Measurements from ENCODE around the gene AGAP1. TPM values are rescaled to one million over a fixed set of nuclear protein-coding genes. Genes with fewer than 3 reads are reported as not detected.
A peak's percentile ranks its signal among the peaks of the same experiment; 100 is the strongest.

AGAP1 gene
- total RNA-seq, 2 donors from 2014 or later = 32.8 to 34.7 TPM

DNA sequence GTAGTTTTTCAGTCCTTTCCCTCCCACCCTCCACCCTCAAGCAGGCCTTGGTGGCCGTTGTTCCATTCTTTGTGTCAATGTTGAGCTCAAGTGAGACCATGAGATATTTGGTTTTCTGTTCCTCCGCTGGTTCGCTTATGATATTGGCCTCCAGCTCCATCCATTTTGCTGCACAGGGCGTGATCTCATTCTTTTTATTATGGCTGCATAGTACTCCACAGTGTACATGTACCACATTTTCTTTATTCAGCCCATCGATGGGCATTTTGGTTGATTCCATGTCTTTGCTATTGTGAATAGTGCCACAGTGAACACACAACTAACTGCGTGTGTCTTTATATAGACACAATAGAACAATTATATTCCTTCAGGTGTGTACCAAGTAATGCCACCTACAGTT is 14.1 kb downstream of the AGAP1 start:
- Histone ChIP-seq H3K9ac (ENCODE audit: extremely low read depth, low read length, poor library complexity, severe bottlenecking) (no peak overlapping the region), H3K27me3 (ENCODE audit: control insufficient read depth, insufficient read depth, low read length, poor library complexity, severe bottlenecking) (no peaks in the 10 kb centered on the region), H3K4me1 (ENCODE audit: control insufficient read depth, insufficient read depth, low read length) (peaks cover 8% of the 10 kb centered on the region), H3K9me3 (ENCODE audit: control insufficient read depth, low read length) (no peaks in the 10 kb centered on the region), H3K27ac (ENCODE audit: low read depth, low read length) (no peak overlapping the region), H3K36me3 (ENCODE audit: control insufficient read depth, insufficient read depth, low read length) (no peaks in the 10 kb centered on the region), H3K4me3 (ENCODE audit: low read length) (no peak overlapping the region)
- Mint-ChIP-seq H3K4me1 (peaks cover 29% of the 10 kb centered on the region), H3K27ac (no peak overlapping the region), H3K36me3 (ENCODE audit: low read depth) (peaks cover 8% of the 10 kb centered on the region), H3K27me3 (ENCODE audit: insufficient read depth) (no peaks in the 10 kb centered on the region), H3K9me3 (no peaks in the 10 kb centered on the region), H3K4me3 (no peak overlapping the region)
- DNase-seq = peak; percentile 22
- no peak for TF ChIP-seq CTCF (conservative IDR thresholded peaks at IDR 0.05)
- WGBS, 2 experiments (ENCODE audit: insufficient coverage in 1 of 2, insufficient read length in 1 of 2) = 89 to 94% methylated on average over 6 of the region's 6 CpGs

DNA sequence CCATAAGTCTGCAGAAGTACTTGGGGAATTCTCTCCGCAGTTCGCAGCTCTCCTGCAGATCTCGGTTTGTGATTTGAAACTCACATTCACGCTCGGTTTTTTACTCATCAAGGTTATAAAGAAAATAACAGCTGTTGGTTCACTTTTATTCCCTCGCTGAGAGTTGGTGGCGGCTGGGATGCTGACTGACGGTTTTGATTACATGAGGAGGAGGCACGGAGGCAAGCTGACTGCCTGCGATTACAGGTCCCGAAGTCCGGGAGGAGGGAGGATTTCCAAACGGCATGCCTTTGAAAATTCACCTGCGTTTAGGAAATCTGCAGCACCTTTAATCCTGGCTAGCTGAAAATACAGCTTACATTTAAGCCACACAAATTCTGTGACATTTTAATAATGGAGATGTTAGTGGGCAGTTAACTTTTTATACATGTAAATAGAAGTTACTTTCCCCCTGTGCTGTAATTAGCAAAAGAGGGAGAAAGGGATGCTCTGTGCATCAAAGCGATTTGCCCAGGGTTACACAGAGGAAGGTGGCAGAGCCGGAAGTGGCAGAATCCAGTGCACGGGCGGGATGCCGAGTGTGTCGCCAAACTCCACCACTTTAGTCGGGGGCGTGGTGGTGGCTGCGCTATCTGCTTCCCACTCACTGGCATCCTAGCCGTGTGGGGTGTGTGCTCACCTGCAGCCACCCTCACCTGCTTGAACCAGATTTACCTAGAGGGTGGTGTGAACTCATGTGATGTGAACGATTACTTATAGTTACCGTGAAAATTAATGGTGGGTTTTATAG is 14.7 kb downstream of the AGAP1 start:
- peak; percentile 30 for DNase-seq
- no peak for TF ChIP-seq CTCF (conservative IDR thresholded peaks at IDR 0.05)
- H3K9me3 Mint-ChIP-seq = no peaks in the 10 kb centered on the region
- H3K4me3 Mint-ChIP-seq = no peak overlapping the region
- no peak overlapping the region for H3K27ac ChIP-seq (ENCODE audit: low read depth, low read length)
- H3K9me3 ChIP-seq (ENCODE audit: control insufficient read depth, low read length) = no peaks in the 10 kb centered on the region
- H3K9ac ChIP-seq (ENCODE audit: extremely low read depth, low read length, poor library complexity, severe bottlenecking) = no peak overlapping the region
- no peaks in the 10 kb centered on the region for H3K27me3 ChIP-seq (ENCODE audit: control insufficient read depth, insufficient read depth, low read length, poor library complexity, severe bottlenecking)
- WGBS, 2 experiments (ENCODE audit: insufficient coverage in 1 of 2, insufficient read length in 1 of 2) = 93 to 95% methylated on average over 23 to 26 of the region's 26 CpGs
- H3K4me1 Mint-ChIP-seq = peaks cover 24% of the 10 kb centered on the region
- H3K4me1 ChIP-seq (ENCODE audit: control insufficient read depth, insufficient read depth, low read length) = peaks cover 8% of the 10 kb centered on the region
- no peaks in the 10 kb centered on the region for H3K36me3 ChIP-seq (ENCODE audit: control insufficient read depth, insufficient read depth, low read length)
- H3K4me3 ChIP-seq (ENCODE audit: low read length) = no peak overlapping the region
- H3K36me3 Mint-ChIP-seq (ENCODE audit: low read depth) = peaks cover 8% of the 10 kb centered on the region
- H3K27ac Mint-ChIP-seq = no peak overlapping the region
- no peaks in the 10 kb centered on the region for H3K27me3 Mint-ChIP-seq (ENCODE audit: insufficient read depth)

DNA sequence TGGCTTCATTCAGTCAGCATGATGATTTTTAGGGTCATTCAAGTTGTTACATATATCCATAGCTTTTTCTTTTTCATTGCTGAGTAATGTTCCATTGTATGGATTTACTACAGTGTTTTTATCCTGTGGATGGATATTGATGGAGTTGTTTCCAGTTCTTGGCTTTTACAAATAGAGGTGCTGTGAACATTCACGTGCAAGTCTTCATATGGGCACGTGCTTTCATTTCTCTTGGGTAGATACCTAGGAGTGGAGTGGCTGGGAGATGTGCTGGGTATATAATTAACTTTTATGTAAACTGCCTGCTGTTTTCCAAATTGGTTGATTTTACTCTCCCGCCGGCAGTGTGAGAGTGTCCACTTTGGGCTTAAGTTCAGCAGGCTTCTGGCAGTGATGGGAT is 16.5 kb downstream of the AGAP1 start:
- no peak for DNase-seq
- H3K4me1 Mint-ChIP-seq = peaks cover 20% of the 10 kb centered on the region
- H3K4me3 Mint-ChIP-seq = no peak overlapping the region
- H3K4me1 ChIP-seq (ENCODE audit: control insufficient read depth, insufficient read depth, low read length) = peaks cover under 1% of the 10 kb centered on the region
- H3K27ac ChIP-seq (ENCODE audit: low read depth, low read length) = no peak overlapping the region
- no peaks in the 10 kb centered on the region for H3K27me3 ChIP-seq (ENCODE audit: control insufficient read depth, insufficient read depth, low read length, poor library complexity, severe bottlenecking)
- H3K36me3 ChIP-seq (ENCODE audit: control insufficient read depth, insufficient read depth, low read length) = no peaks in the 10 kb centered on the region
- H3K9ac ChIP-seq (ENCODE audit: extremely low read depth, low read length, poor library complexity, severe bottlenecking) = no peak overlapping the region
- 86 to 100% methylated on average over 2 to 4 of the region's 4 CpGs for WGBS, 2 experiments (ENCODE audit: insufficient coverage in 1 of 2, insufficient read length in 1 of 2)
- H3K27ac Mint-ChIP-seq = no peak overlapping the region
- H3K4me3 ChIP-seq (ENCODE audit: low read length) = no peak overlapping the region
- peaks cover 9% of the 10 kb centered on the region for H3K9me3 Mint-ChIP-seq
- TF ChIP-seq CTCF (conservative IDR thresholded peaks at IDR 0.05) = no peak
- H3K36me3 Mint-ChIP-seq (ENCODE audit: low read depth) = peaks cover 12% of the 10 kb centered on the region
- H3K9me3 ChIP-seq (ENCODE audit: control insufficient read depth, low read length) = no peaks in the 10 kb centered on the region
- no peaks in the 10 kb centered on the region for H3K27me3 Mint-ChIP-seq (ENCODE audit: insufficient read depth)

Measured in endodermal cell (in vitro differentiated cells).